ENCODE results near the gene RAP1GAP2. TPM values are rescaled to one million over a fixed set of nuclear protein-coding genes. Genes with fewer than 3 reads are reported as not detected.
"Not testable (repeated sequence)": the region's sequence is repeated elsewhere in the genome, so short reads cannot be mapped to it uniquely, and the experiment has no call there.

RAP1GAP2 gene
- total and polyA plus RNA-seq, 2 of the 8 experiments (the other 6 are each of a cell fraction or from before 2014, with no cell fraction given), result 24.0 to 63.8 TPM

DNA sequence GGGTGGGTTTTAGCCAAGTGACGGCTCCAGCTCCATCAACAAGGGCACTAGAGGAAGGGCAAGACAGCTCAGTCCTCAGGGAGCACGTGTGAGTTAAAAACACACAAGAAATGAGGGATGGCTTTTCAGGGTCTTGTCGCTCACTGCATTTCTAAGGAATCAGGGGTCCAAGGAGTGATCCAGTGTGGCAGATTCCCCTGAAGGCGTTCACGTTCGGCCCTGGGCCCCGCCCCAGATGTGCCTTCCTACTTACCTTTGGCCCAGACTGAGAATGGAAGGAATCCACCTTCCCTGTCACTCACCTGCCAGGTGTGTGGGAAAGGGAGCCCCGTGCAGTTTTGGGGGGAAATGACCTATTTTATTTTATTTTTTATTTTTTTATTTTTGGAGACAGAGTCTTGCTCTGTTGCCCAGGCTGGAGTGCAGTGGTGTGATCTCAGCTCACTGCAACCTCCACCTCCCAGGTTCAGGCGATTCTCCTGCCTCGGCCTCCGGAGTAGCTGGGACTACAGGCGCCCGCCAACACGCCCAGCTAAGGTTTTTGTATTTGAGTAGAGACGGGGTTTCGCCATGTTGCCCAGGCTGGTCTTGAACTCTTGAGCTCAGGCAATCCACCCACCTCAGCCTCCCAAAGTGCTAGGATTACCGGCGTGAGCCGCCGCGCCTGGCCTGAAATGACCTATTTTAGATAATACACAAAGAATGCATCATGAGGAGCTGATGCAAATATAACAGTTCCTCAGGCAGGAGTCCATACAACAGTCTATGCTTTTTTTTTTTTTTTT is 195.3 kb downstream of the RAP1GAP2 start:
- H2BK120ac ChIP-seq (replicated peaks; ENCODE audit: low read depth, low read length); H3K56ac ChIP-seq (replicated peaks; ENCODE audit: insufficient read length, low read depth, low read length); H2BK5ac ChIP-seq (ENCODE audit: low read depth, low read length); H3K27me3 ChIP-seq (replicated peaks in 1 of 4; ENCODE audit: control insufficient read depth in 3 of 4, extremely low read depth in 1 of 4, insufficient read depth in 3 of 4, low read length in 3 of 4); H3K4me1 ChIP-seq (replicated peaks in 1 of 4; ENCODE audit: control insufficient read depth in 3 of 4, insufficient read depth in 4 of 4, low read length in 3 of 4); DNase-seq (ENCODE audit: low read depth in 1 of 2, low spot score in 2 of 2); H4K91ac ChIP-seq (replicated peaks; ENCODE audit: insufficient read length, low read length); H4K20me1 ChIP-seq (replicated peaks in 1 of 2; ENCODE audit: control insufficient read depth in 1 of 2, insufficient read depth in 2 of 2, low read length in 2 of 2); H3K27ac ChIP-seq (ENCODE audit: low read depth, low read length); H3K79me2 ChIP-seq (ENCODE audit: control insufficient read depth in 1 of 2, insufficient read depth in 2 of 2, low read length in 2 of 2); H3K9me3 ChIP-seq (ENCODE audit: insufficient read depth in 2 of 2, low read depth in 1 of 2, low read length in 1 of 2); H3K18ac ChIP-seq (ENCODE audit: extremely low read depth, low read length); H2BK20ac ChIP-seq (ENCODE audit: low read length); H4K5ac ChIP-seq (ENCODE audit: insufficient read length, low read depth, low read length); H2AFZ ChIP-seq (ENCODE audit: low read length); FAIRE-seq; H2BK12ac ChIP-seq (ENCODE audit: low read depth, low read length); H3K4me2 ChIP-seq (ENCODE audit: insufficient read depth in 1 of 2, low read depth in 2 of 2, low read length in 2 of 2); POLR2A ChIA-PET (ENCODE audit: partially characterized antibody); H3K79me1 ChIP-seq (ENCODE audit: low read depth, low read length); H4K8ac ChIP-seq (ENCODE audit: extremely low read depth, insufficient read depth, low read length); H2BK15ac ChIP-seq (ENCODE audit: low read length); H3K4me3 ChIP-seq (ENCODE audit: extremely low read depth in 1 of 4, insufficient read depth in 2 of 4, low read depth in 3 of 4, low read length in 4 of 4); H3K9ac ChIP-seq (replicated peaks in 1 of 4; ENCODE audit: extremely low read depth in 1 of 4, low read depth in 3 of 4, low read length in 3 of 4); H3K23ac ChIP-seq (ENCODE audit: insufficient read length); H3K4ac ChIP-seq (replicated peaks; ENCODE audit: insufficient read length, low read depth, low read length); H3K23me2 ChIP-seq (ENCODE audit: low read depth, low read length); H3K14ac ChIP-seq (ENCODE audit: insufficient read length); H2AK5ac ChIP-seq (ENCODE audit: low read depth, low read length): not testable (repeated sequence)
- H3K36me3 ChIP-seq (ENCODE audit: control insufficient read depth in 2 of 4, insufficient read depth in 4 of 4, low read length in 3 of 4), result peaks cover 2 to 17% (median 11%) of the 10 kb centered on the region in 4 experiments; a peak in 5 of 8 replicates
- CTCF ChIA-PET (ENCODE audit: partially characterized antibody), result interaction anchor here (0.7 to 1.5 kb wide), 4 partner anchors 8 to 205 kb away, joined by 3 to 5 read pairs (median 3); no protein-coding TSS in a partner anchor
- 97% methylated on average over 21 of the region's 21 CpGs; no CpG with 5 or more reads in 1 of the 2 experiments for WGBS, 2 experiments (ENCODE audit: extremely low coverage in 1 of 2, insufficient coverage in 1 of 2, insufficient read length in 1 of 2, insufficient replicate concordance in 2 of 2, low coverage in 1 of 2, low lambda C conversion rate in 2 of 2, missing lambda C conversion rate in 1 of 2)
